ENCODE results near the gene LRRC10B. TPM values are rescaled to one million over a fixed set of nuclear protein-coding genes. Genes with fewer than 3 reads are reported as not detected.

Gene LRRC10B
- total and polyA plus RNA-seq, 2 experiments from 2014 or later = 0.43 to 0.68 TPM

- WGBS (ENCODE audit: low lambda C conversion rate, missing lambda C conversion rate) = 92% methylated on average over 19 of the region's 19 CpGs
- Histone ChIP-seq H4K20me1 (ENCODE audit: insufficient read depth, poor library complexity, severe bottlenecking) (no peaks in the 10 kb centered on the region), H3K27ac (no peak overlapping the region), H3K9me3 (ENCODE audit: low read depth) (no peaks in the 10 kb centered on the region), H3K36me3 (replicated peaks; ENCODE audit: insufficient read depth, low read depth) (no peaks in the 10 kb centered on the region), H3K27me3 (no peaks in the 10 kb centered on the region), H2AFZ (no peak overlapping the region), H3K4me2 (no peak overlapping the region), H3K4me3 (no peak overlapping the region), H3K79me2 (no peaks in the 10 kb centered on the region), H3K9me2 (replicated peaks; ENCODE audit: insufficient read depth) (no peaks in the 10 kb centered on the region), H3K4me1 (ENCODE audit: insufficient read depth) (no peaks in the 10 kb centered on the region)
- DNase-seq (ENCODE audit: low spot score) = no peak
- TF ChIP-seq EZH2 (IDR thresholded peaks at IDR 0.05; ENCODE audit: borderline replicate concordance) (no peak), EZH2phosphoT487 (IDR thresholded peaks at IDR 0.05; ENCODE audit: low read depth, severe bottlenecking, unreplicated experiment) (no peak), CTCF (IDR thresholded peaks at IDR 0.05; ENCODE audit: poor library complexity) (no peak)
These were observed 16.5 kb downstream of the LRRC10B start for GRCh38 chr11:61524963-61525587.

- Histone ChIP-seq H2AFZ (no peak overlapping the region), H4K20me1 (ENCODE audit: insufficient read depth, poor library complexity, severe bottlenecking) (no peaks in the 10 kb centered on the region), H3K4me3 (no peak overlapping the region), H3K36me3 (replicated peaks; ENCODE audit: insufficient read depth, low read depth) (no peaks in the 10 kb centered on the region), H3K27me3 (no peaks in the 10 kb centered on the region), H3K4me1 (ENCODE audit: insufficient read depth) (peaks cover 4% of the 10 kb centered on the region), H3K79me2 (no peaks in the 10 kb centered on the region), H3K27ac (no peak overlapping the region), H3K9me2 (replicated peaks; ENCODE audit: insufficient read depth) (no peaks in the 10 kb centered on the region), H3K9me3 (ENCODE audit: low read depth) (no peaks in the 10 kb centered on the region), H3K4me2 (no peak overlapping the region)
- TF ChIP-seq EZH2 (IDR thresholded peaks at IDR 0.05; ENCODE audit: borderline replicate concordance) = no peak
- no peak for TF ChIP-seq CTCF (IDR thresholded peaks at IDR 0.05; ENCODE audit: poor library complexity)
- no peak for TF ChIP-seq EZH2phosphoT487 (IDR thresholded peaks at IDR 0.05; ENCODE audit: low read depth, severe bottlenecking, unreplicated experiment)
- WGBS (ENCODE audit: low lambda C conversion rate, missing lambda C conversion rate) = 86% methylated on average over 1 of the region's 1 CpG
- no peak for DNase-seq (ENCODE audit: low spot score)
These were observed 17.7 kb downstream of the LRRC10B start for GRCh38 chr11:61526229-61526628.

- Histone ChIP-seq H3K4me1 (ENCODE audit: insufficient read depth) (peaks cover 12% of the 10 kb centered on the region), H3K4me2 (no peak overlapping the region), H4K20me1 (ENCODE audit: insufficient read depth, poor library complexity, severe bottlenecking) (no peaks in the 10 kb centered on the region), H2AFZ (no peak overlapping the region), H3K9me2 (replicated peaks; ENCODE audit: insufficient read depth) (no peaks in the 10 kb centered on the region), H3K27me3 (no peaks in the 10 kb centered on the region), H3K79me2 (no peaks in the 10 kb centered on the region), H3K9me3 (ENCODE audit: low read depth) (no peaks in the 10 kb centered on the region), H3K36me3 (replicated peaks; ENCODE audit: insufficient read depth, low read depth) (no peaks in the 10 kb centered on the region), H3K27ac (no peak overlapping the region), H3K4me3 (no peak overlapping the region)
- no peak for TF ChIP-seq CTCF (IDR thresholded peaks at IDR 0.05; ENCODE audit: poor library complexity)
- no peak for TF ChIP-seq EZH2 (IDR thresholded peaks at IDR 0.05; ENCODE audit: borderline replicate concordance)
- TF ChIP-seq EZH2phosphoT487 (IDR thresholded peaks at IDR 0.05; ENCODE audit: low read depth, severe bottlenecking, unreplicated experiment) = no peak
- 72% methylated on average over 20 of the region's 20 CpGs for WGBS (ENCODE audit: low lambda C conversion rate, missing lambda C conversion rate)
- no peak for DNase-seq (ENCODE audit: low spot score)
These were observed 18.6 kb downstream of the LRRC10B start for GRCh38 chr11:61526956-61527731.
